ENCODE data around the gene SRGAP3. TPM values are rescaled to one million over a fixed set of nuclear protein-coding genes. Genes with fewer than 3 reads are reported as not detected.

The SRGAP3 gene
- total RNA-seq, 1 donor from 2014 or later, result 0.99 TPM

DNA sequence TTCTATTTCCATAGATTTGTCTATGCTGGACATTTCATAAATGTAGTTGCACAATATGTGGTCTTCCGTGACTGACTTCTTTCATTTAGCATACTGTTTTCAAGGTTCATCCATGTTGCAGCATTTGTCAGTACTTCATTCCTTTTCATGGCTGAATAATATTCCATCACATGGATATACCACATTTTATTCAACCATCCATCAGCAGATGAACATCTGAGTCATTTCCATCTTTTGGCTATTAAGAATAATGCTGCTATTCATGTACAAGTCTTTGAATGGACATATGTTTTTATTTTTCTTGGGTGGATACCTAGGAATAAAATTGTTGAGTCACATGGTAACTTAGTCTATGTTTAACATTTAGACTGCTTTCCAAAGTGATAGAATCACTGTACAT, 186.9 kb downstream of the SRGAP3 start:
- Mint-ChIP-seq H3K27me3 (ENCODE audit: low read depth) (no peaks in the 10 kb centered on the region), H3K36me3 (ENCODE audit: low read depth) (peaks cover 2% of the 10 kb centered on the region), H3K9me3 (ENCODE audit: low read depth) (peaks cover 6% of the 10 kb centered on the region), H3K27ac (ENCODE audit: unreplicated experiment) (no peak overlapping the region), H3K4me3 (ENCODE audit: unreplicated experiment) (no peak overlapping the region), H3K4me1 (ENCODE audit: low read depth) (peaks cover 10% of the 10 kb centered on the region)
- TF ChIP-seq, protein P1, sequence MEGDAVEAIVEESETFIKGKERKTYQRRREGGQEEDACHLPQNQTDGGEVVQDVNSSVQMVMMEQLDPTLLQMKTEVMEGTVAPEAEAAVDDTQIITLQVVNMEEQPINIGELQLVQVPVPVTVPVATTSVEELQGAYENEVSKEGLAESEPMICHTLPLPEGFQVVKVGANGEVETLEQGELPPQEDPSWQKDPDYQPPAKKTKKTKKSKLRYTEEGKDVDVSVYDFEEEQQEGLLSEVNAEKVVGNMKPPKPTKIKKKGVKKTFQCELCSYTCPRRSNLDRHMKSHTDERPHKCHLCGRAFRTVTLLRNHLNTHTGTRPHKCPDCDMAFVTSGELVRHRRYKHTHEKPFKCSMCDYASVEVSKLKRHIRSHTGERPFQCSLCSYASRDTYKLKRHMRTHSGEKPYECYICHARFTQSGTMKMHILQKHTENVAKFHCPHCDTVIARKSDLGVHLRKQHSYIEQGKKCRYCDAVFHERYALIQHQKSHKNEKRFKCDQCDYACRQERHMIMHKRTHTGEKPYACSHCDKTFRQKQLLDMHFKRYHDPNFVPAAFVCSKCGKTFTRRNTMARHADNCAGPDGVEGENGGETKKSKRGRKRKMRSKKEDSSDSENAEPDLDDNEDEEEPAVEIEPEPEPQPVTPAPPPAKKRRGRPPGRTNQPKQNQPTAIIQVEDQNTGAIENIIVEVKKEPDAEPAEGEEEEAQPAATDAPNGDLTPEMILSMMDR (IDR thresholded peaks at IDR 0.05), result no peak
- DNase-seq (ENCODE audit: low spot score), result no peak

DNA sequence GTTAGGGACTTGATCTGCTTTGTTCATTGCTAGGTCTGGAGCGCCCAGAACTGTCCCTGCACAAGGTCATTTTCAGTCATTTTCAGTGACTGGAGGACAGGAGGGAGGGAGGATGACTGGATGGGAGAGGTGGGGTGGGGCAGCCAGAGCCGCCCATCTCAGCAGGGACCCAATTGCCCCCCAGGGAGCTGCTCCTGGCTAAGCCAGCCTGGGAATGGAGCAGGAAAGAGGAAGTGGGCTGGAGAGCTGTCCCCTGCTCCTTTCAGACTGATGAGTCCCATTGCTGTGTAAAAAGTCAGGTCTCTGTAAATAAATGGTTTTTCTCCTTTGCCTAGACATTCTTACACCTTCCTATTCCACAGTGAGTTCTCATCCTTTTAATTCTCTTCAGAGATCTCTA, 187.8 kb downstream of the SRGAP3 start:
- H3K27ac Mint-ChIP-seq (ENCODE audit: unreplicated experiment), result no peak overlapping the region
- H3K27me3 Mint-ChIP-seq (ENCODE audit: low read depth), result no peaks in the 10 kb centered on the region
- H3K36me3 Mint-ChIP-seq (ENCODE audit: low read depth), result peaks cover 2% of the 10 kb centered on the region
- H3K4me1 Mint-ChIP-seq (ENCODE audit: low read depth), result peaks cover 10% of the 10 kb centered on the region
- DNase-seq (ENCODE audit: low spot score), result no peak
- TF ChIP-seq, protein P1 (IDR thresholded peaks at IDR 0.05), result no peak
- H3K9me3 Mint-ChIP-seq (ENCODE audit: low read depth), result peaks cover 6% of the 10 kb centered on the region
- no peak overlapping the region for H3K4me3 Mint-ChIP-seq (ENCODE audit: unreplicated experiment)

DNA sequence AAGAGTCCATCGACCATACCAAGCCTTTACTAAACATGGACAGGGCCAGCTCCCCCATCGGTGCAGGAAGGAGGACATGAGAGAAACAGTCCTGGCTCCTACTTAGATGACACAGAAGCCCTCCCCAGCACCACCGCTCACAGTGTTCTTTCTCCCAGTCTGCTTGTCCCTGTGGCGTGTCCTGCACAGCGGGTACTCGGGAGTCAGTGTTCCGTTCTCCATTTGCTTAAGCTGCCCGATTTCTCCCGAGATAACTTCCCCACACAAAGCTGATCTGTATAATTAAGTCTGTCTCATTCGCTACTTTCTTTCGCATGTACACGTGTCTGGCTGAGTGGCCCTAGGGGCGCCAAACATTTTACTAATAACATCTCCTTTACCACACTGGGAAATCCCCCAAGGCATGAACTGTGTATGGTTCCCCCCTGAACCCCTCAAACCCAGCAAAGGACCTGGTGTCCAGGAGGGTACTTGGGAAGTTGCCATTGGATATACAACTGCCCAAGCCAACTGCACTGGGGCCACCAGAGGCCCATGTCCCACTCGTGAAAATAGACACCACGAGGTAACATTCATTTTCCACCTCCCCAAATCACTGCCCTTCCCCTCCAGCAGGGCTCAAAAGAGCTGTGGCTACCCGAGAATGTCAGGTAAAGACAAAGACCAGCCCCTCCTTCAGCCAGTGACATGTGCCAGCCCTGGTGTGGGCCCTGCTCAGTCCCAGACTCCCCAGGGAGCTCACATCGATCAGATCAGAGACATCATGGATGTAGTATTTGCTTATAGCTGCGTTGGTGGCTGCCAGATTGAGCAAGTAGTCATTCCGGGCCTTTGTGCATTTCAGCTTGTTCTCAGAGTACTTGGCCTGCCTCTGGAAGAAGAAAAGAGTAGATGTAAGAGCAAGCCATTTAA, 189.7 kb downstream of the SRGAP3 start:
- no peak for DNase-seq (ENCODE audit: low spot score)
- Mint-ChIP-seq H3K4me1 (ENCODE audit: low read depth) (peaks cover 3% of the 10 kb centered on the region), H3K27ac (ENCODE audit: unreplicated experiment) (no peak overlapping the region), H3K27me3 (ENCODE audit: low read depth) (no peaks in the 10 kb centered on the region), H3K9me3 (ENCODE audit: low read depth) (peaks cover 6% of the 10 kb centered on the region), H3K36me3 (ENCODE audit: low read depth) (peaks cover 2% of the 10 kb centered on the region), H3K4me3 (ENCODE audit: unreplicated experiment) (no peak overlapping the region)
- TF ChIP-seq, protein P1 (IDR thresholded peaks at IDR 0.05), result no peak

DNA sequence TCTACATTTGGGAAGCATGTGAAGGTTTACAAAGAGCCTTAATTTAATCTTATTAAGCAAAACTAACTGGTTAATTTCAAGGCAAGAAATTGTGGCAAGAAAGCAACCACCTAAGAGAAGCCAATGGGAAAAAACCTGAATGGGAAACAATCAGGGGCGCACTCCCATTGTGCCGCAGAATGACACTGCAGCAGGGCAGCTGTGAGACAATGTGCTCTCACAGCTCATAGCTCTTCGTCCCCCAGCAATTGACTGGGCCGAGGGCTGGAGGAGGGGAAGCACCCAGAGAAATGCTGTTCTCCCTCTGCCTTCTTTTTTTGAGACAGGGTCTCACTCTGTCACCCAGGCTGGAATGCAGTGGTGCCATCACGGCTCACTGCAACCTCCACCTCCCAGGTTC, 192.9 kb downstream of the SRGAP3 start:
- Mint-ChIP-seq H3K9me3 (ENCODE audit: low read depth) (peaks cover 3% of the 10 kb centered on the region), H3K4me1 (ENCODE audit: low read depth) (no peaks in the 10 kb centered on the region), H3K4me3 (ENCODE audit: unreplicated experiment) (no peak overlapping the region), H3K36me3 (ENCODE audit: low read depth) (peaks cover 1% of the 10 kb centered on the region), H3K27ac (ENCODE audit: unreplicated experiment) (no peak overlapping the region), H3K27me3 (ENCODE audit: low read depth) (peaks cover 3% of the 10 kb centered on the region)
- DNase-seq (ENCODE audit: low spot score), result no peak
- TF ChIP-seq, protein P1 (IDR thresholded peaks at IDR 0.05), result no peak

DNA sequence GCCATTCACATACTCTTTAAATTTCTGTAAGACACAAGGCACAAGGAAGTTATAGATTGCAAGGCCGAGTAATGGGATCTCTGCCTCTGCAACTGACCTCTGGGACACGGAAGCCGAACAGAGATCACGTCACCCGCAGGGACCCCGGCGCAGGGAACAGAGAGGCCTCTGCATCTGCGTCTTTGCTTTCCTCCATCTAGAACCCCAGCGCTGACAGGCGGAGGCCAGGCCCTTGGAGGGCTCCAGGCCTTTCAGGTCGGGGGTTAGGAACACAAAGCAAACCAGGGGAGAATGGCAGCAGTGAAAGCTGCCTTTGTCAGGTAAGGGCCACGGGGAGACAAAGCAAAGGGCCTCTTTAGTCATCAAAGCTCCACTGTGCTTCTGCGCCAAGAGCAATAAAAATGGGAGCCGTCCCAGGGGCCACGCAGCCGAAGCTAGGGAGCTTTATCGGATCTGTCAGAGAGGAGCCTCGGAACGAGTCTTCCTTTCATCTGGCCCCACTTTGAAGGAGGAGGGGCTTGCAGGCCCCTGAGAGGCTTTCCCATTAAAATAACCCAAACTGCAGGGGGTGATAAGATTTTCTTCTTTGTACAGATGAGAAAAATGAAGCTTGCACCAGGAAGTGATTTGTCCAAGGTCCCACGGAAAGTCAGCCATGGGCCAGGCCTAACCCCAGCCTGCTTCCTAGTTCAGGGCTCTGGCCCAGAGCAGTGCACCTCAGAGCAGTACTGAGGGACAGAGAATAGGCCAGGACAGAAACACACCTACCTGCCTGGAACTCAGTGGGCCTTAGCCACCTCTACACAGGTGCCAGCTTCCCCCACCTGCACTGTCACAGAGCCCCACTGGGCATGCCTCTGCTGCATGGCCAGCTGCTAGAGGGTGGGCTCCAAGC, 201.7 kb downstream of the SRGAP3 start:
- peaks cover 3% of the 10 kb centered on the region for H3K9me3 Mint-ChIP-seq (ENCODE audit: low read depth)
- no peaks in the 10 kb centered on the region for H3K4me1 Mint-ChIP-seq (ENCODE audit: low read depth)
- H3K4me3 Mint-ChIP-seq (ENCODE audit: unreplicated experiment), result no peak overlapping the region
- DNase-seq (ENCODE audit: low spot score), result no peak
- H3K27me3 Mint-ChIP-seq (ENCODE audit: low read depth), result peaks cover 2% of the 10 kb centered on the region
- TF ChIP-seq, protein P1 (IDR thresholded peaks at IDR 0.05), result no peak
- H3K36me3 Mint-ChIP-seq (ENCODE audit: low read depth), result no peaks in the 10 kb centered on the region
- H3K27ac Mint-ChIP-seq (ENCODE audit: unreplicated experiment), result no peak overlapping the region
